ENCODE results near the gene THBS2.

DNA sequence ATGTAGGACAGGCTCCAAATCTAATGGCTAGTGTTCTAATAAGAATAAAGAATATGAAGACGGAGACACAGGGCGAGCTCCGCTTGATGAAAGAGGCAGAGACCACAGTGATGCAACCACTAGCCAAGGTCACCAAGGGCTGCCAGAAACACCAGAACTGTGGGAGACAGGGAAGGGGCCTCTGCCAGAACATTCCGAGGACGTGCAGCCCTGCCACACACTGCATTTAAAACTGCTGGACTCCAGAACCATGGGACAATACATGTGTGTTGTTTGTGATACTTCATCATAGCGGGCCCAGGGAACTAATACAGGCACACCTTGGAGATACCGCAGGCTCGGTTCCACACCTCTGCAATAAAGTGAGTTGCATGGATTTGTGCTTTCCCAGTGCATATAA, 2.9 kb upstream of the THBS2 start:
- TF ChIP-seq POLR2A (IDR thresholded peaks at IDR 0.05; ENCODE audit: low read depth, low read length) (no peak), POLR2AphosphoS5 (IDR thresholded peaks at IDR 0.05; ENCODE audit: low read depth, low read length) (no peak), SPI1 (IDR thresholded peaks at IDR 0.05; ENCODE audit: low read depth, low read length) (no peak)
